Mesendoderm (in vitro differentiated cells): ENCODE measurements around the gene PTPRS.
"Not testable (repeated sequence)": the region's sequence is repeated elsewhere in the genome, so short reads cannot be mapped to it uniquely, and the experiment has no call there.

Experiments
- DNase-seq: peaks from one replicate; pipeline ENCODE4 v3.0.0; 2013
- H2AK5ac ChIP-seq: 2 replicates; pipeline ENCODE4 v1.6.1; 2013; ENCODE audit warnings: low read length, inconsistent platforms
- H2BK120ac ChIP-seq: 2 replicates; pipeline ENCODE4 v1.6.1; 2013; ENCODE audit warnings: low read depth, mild to moderate bottlenecking, low read length, moderate library complexity, mixed read lengths
- H2BK15ac ChIP-seq: replicated peaks from 2 replicates; pipeline ENCODE4 v1.6.1; 2013; ENCODE audit warnings: low read depth, mild to moderate bottlenecking, moderate library complexity
- H2BK5ac ChIP-seq: 2 replicates; pipeline ENCODE4 v1.6.1; 2013; ENCODE audit warnings: low read length, inconsistent platforms
- H3K18ac ChIP-seq: 2 replicates; pipeline ENCODE4 v1.6.1; 2013; ENCODE audit warnings: mild to moderate bottlenecking, low read length, mixed read lengths
- H3K23ac ChIP-seq: one replicate; pipeline ENCODE4 v1.6.1; 2013; ENCODE audit warnings: low read length
- H3K27ac ChIP-seq: 2 replicates; pipeline ENCODE4 v1.5.1; 2013; ENCODE audit warnings: low read depth, mild to moderate bottlenecking, inconsistent platforms, low read length, moderate library complexity
- H3K27me3 ChIP-seq: 2 replicates; pipeline ENCODE4 v1.6.1; 2013; ENCODE audit warnings: low read length, control low read depth, mild to moderate bottlenecking, inconsistent platforms; ENCODE audit not compliant: insufficient read depth, poor library complexity
- H3K36me3 ChIP-seq: 2 replicates; pipeline ENCODE4 v1.6.1; 2013; ENCODE audit warnings: low read length, inconsistent platforms; ENCODE audit not compliant: control insufficient read depth, insufficient read depth
- H3K4ac ChIP-seq: one replicate; pipeline ENCODE4 v1.6.1; 2013; ENCODE audit warnings: low read depth, mild to moderate bottlenecking, low read length, moderate library complexity
- H3K4me1 ChIP-seq: 2 replicates; pipeline ENCODE4 v1.6.1; 2013; ENCODE audit warnings: low read depth, low read length, inconsistent platforms; ENCODE audit not compliant: control insufficient read depth
- H3K4me2 ChIP-seq: 2 replicates; pipeline ENCODE4 v1.6.1; 2013; ENCODE audit warnings: low read length
- H3K4me3 ChIP-seq: 2 replicates; pipeline ENCODE4 v1.5.1; 2013; ENCODE audit warnings: mild to moderate bottlenecking, low read length
- H3K56ac ChIP-seq: one replicate; pipeline ENCODE4 v1.6.1; 2013; ENCODE audit warnings: low read length
- H3K79me1 ChIP-seq: 2 replicates; pipeline ENCODE4 v1.6.1; 2013; ENCODE audit warnings: low read length, inconsistent platforms
- H3K79me2 ChIP-seq: 2 replicates; pipeline ENCODE4 v1.6.1; 2013; ENCODE audit warnings: mild to moderate bottlenecking, low read length; ENCODE audit not compliant: control insufficient read depth, insufficient read depth
- H3K9ac ChIP-seq: 2 replicates; pipeline ENCODE4 v1.6.1; 2013; ENCODE audit warnings: low read length, inconsistent platforms
- H4K5ac ChIP-seq: one replicate; pipeline ENCODE4 v1.6.1; 2013; ENCODE audit warnings: low read length
- H4K8ac ChIP-seq: one replicate; pipeline ENCODE4 v1.6.1; 2013; ENCODE audit warnings: low read depth, mild to moderate bottlenecking, control low read depth, low read length, moderate library complexity
- WGBS: extraction: QIAGEN DNeasy Blood & Tissue Kit; methylation state at CpG from one replicate; pipeline ENCODE4 v1.1.7; 2013; ENCODE audit warnings: low lambda C conversion rate, missing lambda C conversion rate; ENCODE audit not compliant: insufficient coverage; ENCODE audit errors: extremely low coverage; 5-methylcytosine and 5-hydroxymethylcytosine counted together

The PTPRS gene

GRCh38 chr19:5332501-5332900 is 8.1 kb downstream of the PTPRS start:
- no peaks in the 10 kb centered on the region for H3K36me3 ChIP-seq
- H3K79me1 ChIP-seq, result peaks cover 23% of the 10 kb centered on the region
- no peak overlapping the region for H3K23ac ChIP-seq
- no peak overlapping the region for H4K8ac ChIP-seq
- no peak overlapping the region for H2AK5ac ChIP-seq
- H3K18ac ChIP-seq, result no peak overlapping the region
- no peak overlapping the region for H4K5ac ChIP-seq
- H3K4ac ChIP-seq, result no peak overlapping the region
- H3K79me2 ChIP-seq, result peaks cover 26% of the 10 kb centered on the region
- H3K27me3 ChIP-seq, result no peaks in the 10 kb centered on the region
- H3K4me1 ChIP-seq, result peaks cover 3% of the 10 kb centered on the region
- DNase-seq, result no peak
- H2BK5ac ChIP-seq, result no peak overlapping the region
- H3K27ac ChIP-seq, result no peak overlapping the region
- no peak overlapping the region for H2BK15ac ChIP-seq
- no peak overlapping the region for H2BK120ac ChIP-seq
- H3K56ac ChIP-seq, result no peak overlapping the region
- no peak overlapping the region for H3K4me2 ChIP-seq
- H3K9ac ChIP-seq, result no peak overlapping the region
- no peak overlapping the region for H3K4me3 ChIP-seq
- no CpG with 5 or more reads among the region's 11 CpGs for WGBS

GRCh38 chr19:5331790-5332189 is 8.8 kb downstream of the PTPRS start:
- Histone ChIP-seq H2AK5ac (no peak overlapping the region), H3K4me2 (no peak overlapping the region), H2BK5ac (no peak overlapping the region), H2BK15ac (no peak overlapping the region), H3K23ac (no peak overlapping the region), H3K27me3 (no peaks in the 10 kb centered on the region), H3K4me3 (no peak overlapping the region), H2BK120ac (no peak overlapping the region), H3K9ac (no peak overlapping the region), H3K79me2 (peaks cover 26% of the 10 kb centered on the region), H3K27ac (no peak overlapping the region), H3K36me3 (no peaks in the 10 kb centered on the region), H3K79me1 (peaks cover 23% of the 10 kb centered on the region), H3K18ac (no peak overlapping the region), H4K5ac (no peak overlapping the region), H3K56ac (no peak overlapping the region), H4K8ac (no peak overlapping the region), H3K4ac (no peak overlapping the region), H3K4me1 (peaks cover 3% of the 10 kb centered on the region)
- no CpG with 5 or more reads among the region's 13 CpGs for WGBS
- DNase-seq, result no peak

- H2BK15ac ChIP-seq, result no peak overlapping the region
- H3K79me2 ChIP-seq, result peaks cover 25% of the 10 kb centered on the region
- H3K79me1 ChIP-seq, result peaks cover 20% of the 10 kb centered on the region
- DNase-seq, result no peak
- no peak overlapping the region for H2AK5ac ChIP-seq
- H3K56ac ChIP-seq, result no peak overlapping the region
- H3K18ac ChIP-seq, result no peak overlapping the region
- H3K4me1 ChIP-seq, result no peaks in the 10 kb centered on the region
- H4K8ac ChIP-seq, result no peak overlapping the region
- H3K23ac ChIP-seq, result no peak overlapping the region
- H3K27me3 ChIP-seq, result no peaks in the 10 kb centered on the region
- no peak overlapping the region for H3K9ac ChIP-seq
- H2BK120ac ChIP-seq, result no peak overlapping the region
- H2BK5ac ChIP-seq, result no peak overlapping the region
- no peak overlapping the region for H3K4ac ChIP-seq
- H4K5ac ChIP-seq, result no peak overlapping the region
- H3K4me3 ChIP-seq, result no peak overlapping the region
- H3K27ac ChIP-seq, result no peak overlapping the region
- no CpG with 5 or more reads among the region's 10 CpGs for WGBS
- H3K36me3 ChIP-seq, result no peaks in the 10 kb centered on the region
- no peak overlapping the region for H3K4me2 ChIP-seq
Observed at GRCh38 chr19:5330307-5330720, 10.3 kb downstream of the PTPRS start.

GRCh38 chr19:5329141-5329540 is 11.5 kb downstream of the PTPRS start:
- no peak overlapping the region for H3K4me2 ChIP-seq
- H3K36me3 ChIP-seq, result no peaks in the 10 kb centered on the region
- no peak overlapping the region for H3K27ac ChIP-seq
- H4K5ac ChIP-seq, result no peak overlapping the region
- no peak overlapping the region for H3K4ac ChIP-seq
- no peak overlapping the region for H4K8ac ChIP-seq
- H3K79me1 ChIP-seq, result peaks cover 19% of the 10 kb centered on the region
- DNase-seq, result no peak
- H3K18ac ChIP-seq, result no peak overlapping the region
- no peak overlapping the region for H3K9ac ChIP-seq
- no peak overlapping the region for H3K23ac ChIP-seq
- no peak overlapping the region for H2BK15ac ChIP-seq
- no peak overlapping the region for H3K4me3 ChIP-seq
- peaks cover 16% of the 10 kb centered on the region for H3K79me2 ChIP-seq
- no peak overlapping the region for H2BK5ac ChIP-seq
- H2BK120ac ChIP-seq, result no peak overlapping the region
- no peaks in the 10 kb centered on the region for H3K4me1 ChIP-seq
- no peak overlapping the region for H3K56ac ChIP-seq
- H2AK5ac ChIP-seq, result no peak overlapping the region
- WGBS, result no CpG with 5 or more reads among the region's 11 CpGs
- H3K27me3 ChIP-seq, result no peaks in the 10 kb centered on the region

- not testable (repeated sequence) for H2BK5ac ChIP-seq, H3K56ac ChIP-seq, H3K9ac ChIP-seq, H4K8ac ChIP-seq, H2AK5ac ChIP-seq, DNase-seq, H3K27ac ChIP-seq, H3K4me2 ChIP-seq, H3K4me1 ChIP-seq, H2BK15ac ChIP-seq, H3K4me3 ChIP-seq, H3K18ac ChIP-seq, H2BK120ac ChIP-seq, H3K36me3 ChIP-seq, H4K5ac ChIP-seq, H3K4ac ChIP-seq, H3K27me3 ChIP-seq, H3K23ac ChIP-seq
- Histone ChIP-seq H3K79me1 (peaks cover 14% of the 10 kb centered on the region), H3K79me2 (peaks cover 10% of the 10 kb centered on the region)
- WGBS, result no CpG with 5 or more reads among the region's 8 CpGs
Observed at GRCh38 chr19:5328407-5328806, 12.2 kb downstream of the PTPRS start.

- H3K27me3 ChIP-seq, result no peaks in the 10 kb centered on the region
- no peak overlapping the region for H3K27ac ChIP-seq
- no peak overlapping the region for H2BK120ac ChIP-seq
- H2BK15ac ChIP-seq, result no peak overlapping the region
- no peak overlapping the region for H3K56ac ChIP-seq
- peaks cover 7% of the 10 kb centered on the region for H3K79me2 ChIP-seq
- H4K8ac ChIP-seq, result no peak overlapping the region
- H3K4me2 ChIP-seq, result no peak overlapping the region
- no peak overlapping the region for H4K5ac ChIP-seq
- no peak overlapping the region for H3K4ac ChIP-seq
- no CpG with 5 or more reads among the region's 18 CpGs for WGBS
- H2BK5ac ChIP-seq, result no peak overlapping the region
- H3K4me1 ChIP-seq, result no peaks in the 10 kb centered on the region
- no peak overlapping the region for H3K23ac ChIP-seq
- H3K36me3 ChIP-seq, result no peaks in the 10 kb centered on the region
- no peak overlapping the region for H3K18ac ChIP-seq
- H3K9ac ChIP-seq, result no peak overlapping the region
- DNase-seq, result no peak
- peaks cover 11% of the 10 kb centered on the region for H3K79me1 ChIP-seq
- no peak overlapping the region for H3K4me3 ChIP-seq
- no peak overlapping the region for H2AK5ac ChIP-seq
Observed at GRCh38 chr19:5326986-5327623, 13.5 kb downstream of the PTPRS start.
